T-helper 1 cell treated with Interleukin-12 subunit alpha and Interleukin-12 subunit beta and Interleukin-4 antibody, amounts not matched to agents 30 ng/mL and 1 ng/mL, for 36 hours (primary cell): ENCODE data around the gene KRT6B. TPM values are rescaled to one million over a fixed set of nuclear protein-coding genes. Genes with fewer than 3 reads are reported as not detected.
"Not testable (repeated sequence)": the region's sequence is repeated elsewhere in the genome, so short reads cannot be mapped to it uniquely, and the experiment has no call there.

Experiments
- intact Hi-C: fragments of 100-400 bp; cut with micrococcal nuclease; formaldehyde crosslinking; loops from one replicate; pipeline ENCODE4 v1.15.1; 2024
- total RNA-seq: library from RNA; stranded (reverse); gene quantifications from 2 replicates; pipeline ENCODE4 v1.2.3, GENCODE V29; 2022

KRT6B gene
- total RNA-seq, 1 donor from 2014 or later, result not detected

DNA sequence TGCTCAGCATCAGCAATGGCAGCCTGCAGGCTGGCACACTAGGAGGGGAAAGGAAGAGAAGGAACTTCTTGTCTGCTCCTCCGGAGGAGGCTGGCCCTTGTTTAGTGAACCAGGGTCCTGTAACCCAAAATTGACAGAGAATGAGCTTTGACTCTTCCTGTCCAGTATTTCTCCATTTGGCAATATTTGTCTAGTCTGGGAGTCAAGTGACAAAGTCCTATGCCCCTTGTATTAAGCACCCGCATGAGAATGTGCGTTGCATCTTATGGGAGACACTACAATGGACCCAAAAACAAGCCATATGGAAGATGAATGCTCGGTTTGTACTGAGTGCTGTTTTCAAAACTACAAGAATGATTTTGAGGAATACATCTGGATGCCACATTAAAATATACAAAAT lies 17.9 kb upstream of the KRT6B start:
- intact Hi-C loops, result no loop called here

DNA sequence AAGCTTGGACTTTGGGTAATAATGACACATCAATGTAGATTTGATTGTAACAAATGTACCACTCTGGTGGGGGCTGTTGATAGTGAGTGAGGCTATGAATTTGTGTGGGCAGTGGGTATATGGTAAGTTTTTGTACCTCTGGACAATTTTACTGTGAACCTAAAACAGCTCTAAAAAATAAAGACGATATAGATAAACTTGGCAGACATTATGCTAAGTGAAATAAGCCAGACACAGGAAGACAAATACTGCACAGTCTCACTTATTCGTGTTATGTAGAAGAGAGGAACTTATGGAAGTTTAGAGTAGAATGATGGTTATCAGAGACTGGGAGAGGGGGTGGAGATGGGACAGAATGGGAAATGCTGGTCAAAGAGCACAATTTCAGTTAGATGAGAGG lies 13.0 kb upstream of the KRT6B start:
- intact Hi-C loops, result no loop called here

DNA sequence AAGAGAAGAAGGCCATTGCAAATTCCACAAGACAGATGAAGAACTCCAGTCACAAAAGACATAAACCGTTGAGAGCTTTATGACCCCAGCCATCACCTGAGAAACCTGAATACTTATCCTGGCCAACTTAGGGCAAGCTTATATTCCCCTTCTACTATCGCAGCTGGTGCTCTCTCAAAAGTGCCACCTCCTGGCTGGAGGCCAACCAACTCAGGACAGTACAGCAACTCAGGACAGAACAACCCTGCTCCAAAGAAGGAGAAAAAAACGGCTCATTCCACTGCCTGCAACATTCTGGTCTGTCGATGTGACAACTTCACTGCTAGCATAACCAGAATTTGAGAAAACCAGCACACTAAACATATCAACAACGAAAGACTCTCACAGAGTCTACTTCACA lies 9.7 kb upstream of the KRT6B start:
- intact Hi-C loops, result no loop called here

DNA sequence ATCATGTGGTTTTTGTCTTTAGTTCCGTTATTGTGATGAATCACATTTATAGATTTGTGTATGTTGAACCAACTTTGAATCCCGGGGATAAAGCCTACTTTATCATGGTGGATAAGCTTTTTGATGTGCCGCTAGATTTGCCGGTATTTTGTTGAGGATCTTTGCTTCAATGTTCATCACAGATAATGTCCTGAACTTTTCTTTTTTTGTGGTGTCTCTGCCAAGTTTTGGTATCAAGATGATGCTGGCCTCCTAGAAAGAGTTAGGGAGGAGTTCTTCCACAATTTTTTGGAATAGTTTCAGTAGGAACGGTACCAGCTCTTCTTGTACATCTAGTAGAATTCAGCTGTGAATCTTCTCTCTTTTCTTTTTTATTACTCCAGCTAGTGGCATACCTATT lies 6.9 kb upstream of the KRT6B start:
- intact Hi-C loops, result no loop called here

DNA sequence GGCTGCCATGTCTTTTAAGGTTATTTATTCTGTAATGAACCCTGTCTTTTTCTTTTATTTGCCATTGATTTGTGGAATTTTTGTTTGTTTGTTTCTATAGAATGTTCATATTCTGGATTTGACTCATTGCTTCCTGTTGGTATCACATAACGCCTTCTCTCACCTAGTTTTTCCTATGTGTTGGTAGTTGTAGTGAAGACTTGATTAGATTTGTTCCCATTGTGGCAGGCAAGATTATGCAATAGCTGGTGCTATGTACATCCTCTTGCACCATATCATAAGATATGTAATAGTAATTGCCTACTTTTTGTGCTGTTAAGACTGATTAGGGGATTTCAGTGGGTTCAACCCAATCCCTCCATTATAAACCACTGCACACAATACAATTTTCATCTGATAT lies 3.9 kb upstream of the KRT6B start:
- intact Hi-C loops, result no loop called here

DNA sequence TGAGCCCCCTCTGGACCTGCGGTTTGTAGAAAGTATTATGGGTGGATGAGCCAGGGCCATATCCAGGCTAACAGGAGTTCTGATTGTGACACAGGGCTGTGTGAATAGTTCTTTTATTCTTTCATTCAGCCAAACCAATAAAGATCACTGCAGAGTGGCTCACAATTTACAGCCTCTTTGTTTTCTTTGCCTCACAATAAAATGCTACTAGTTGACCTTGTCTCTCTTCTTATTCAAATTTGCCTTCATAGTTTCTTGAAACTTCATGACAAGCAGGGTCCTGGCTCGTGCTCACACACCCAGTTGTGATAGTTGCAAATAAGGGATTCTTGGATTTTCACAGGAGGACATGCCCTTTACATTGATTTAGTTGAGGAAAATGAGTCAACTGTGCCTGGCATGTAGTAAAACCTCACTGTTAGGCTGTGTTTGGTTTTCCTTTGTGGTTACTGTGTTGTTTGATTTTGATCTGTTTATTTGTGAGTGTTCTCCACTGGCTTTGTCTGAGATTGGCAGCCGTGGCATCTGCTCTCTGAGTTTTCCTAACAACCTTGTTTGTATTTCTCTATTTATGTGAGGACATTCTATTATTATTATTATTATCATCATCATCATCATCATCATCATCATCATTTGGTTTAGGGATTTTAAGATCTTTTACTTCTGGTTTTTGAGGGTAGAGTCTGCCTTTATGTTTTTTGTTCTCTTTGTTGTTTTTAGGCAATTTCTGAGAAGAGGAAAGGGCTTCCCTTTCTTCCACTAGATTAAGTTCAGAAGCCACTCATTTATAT lies 2.7 kb upstream of the KRT6B start:
- intact Hi-C loops, result no loop called here

DNA sequence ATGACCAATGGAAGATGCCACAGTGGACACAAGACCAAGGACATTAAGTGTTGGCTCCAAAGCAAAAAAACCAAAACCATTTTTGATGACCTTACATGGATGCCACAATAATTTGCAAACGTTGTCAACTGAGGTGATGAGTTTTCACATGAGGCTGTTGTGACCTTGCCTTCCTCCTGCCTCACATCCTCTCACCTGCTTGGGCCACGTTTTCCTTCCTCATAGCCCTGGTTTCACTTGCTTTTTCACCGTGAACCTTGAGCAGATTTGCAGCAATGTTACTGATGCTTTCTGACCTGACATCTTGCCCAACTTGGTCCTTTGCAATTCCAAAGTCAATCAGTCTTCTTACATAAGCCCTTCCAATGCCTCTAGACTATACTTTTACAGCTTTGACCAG lies 3.7 kb downstream of the KRT6B start:
- intact Hi-C loops, result no loop called here

DNA sequence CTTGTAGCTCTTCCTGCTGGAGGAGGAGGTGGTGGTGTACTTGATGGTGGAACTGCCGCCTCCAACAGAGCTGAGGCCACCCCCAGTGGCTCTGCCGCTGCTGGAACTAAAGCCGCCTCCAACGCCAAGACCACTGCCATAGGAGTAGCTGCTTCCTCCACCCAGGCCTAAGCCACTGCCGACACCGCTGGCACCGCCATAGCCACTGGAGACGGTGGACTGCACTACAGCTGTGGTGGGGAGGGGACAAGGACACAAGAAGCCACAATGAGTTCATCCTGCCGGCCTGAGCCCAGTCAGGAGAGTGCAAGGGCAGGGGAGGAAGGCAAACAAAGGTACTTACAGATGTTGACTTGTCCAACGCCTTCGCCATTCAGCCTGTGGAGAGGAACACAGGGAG lies 4.8 kb downstream of the KRT6B start:
- intact Hi-C loops, result not testable (repeated sequence)

DNA sequence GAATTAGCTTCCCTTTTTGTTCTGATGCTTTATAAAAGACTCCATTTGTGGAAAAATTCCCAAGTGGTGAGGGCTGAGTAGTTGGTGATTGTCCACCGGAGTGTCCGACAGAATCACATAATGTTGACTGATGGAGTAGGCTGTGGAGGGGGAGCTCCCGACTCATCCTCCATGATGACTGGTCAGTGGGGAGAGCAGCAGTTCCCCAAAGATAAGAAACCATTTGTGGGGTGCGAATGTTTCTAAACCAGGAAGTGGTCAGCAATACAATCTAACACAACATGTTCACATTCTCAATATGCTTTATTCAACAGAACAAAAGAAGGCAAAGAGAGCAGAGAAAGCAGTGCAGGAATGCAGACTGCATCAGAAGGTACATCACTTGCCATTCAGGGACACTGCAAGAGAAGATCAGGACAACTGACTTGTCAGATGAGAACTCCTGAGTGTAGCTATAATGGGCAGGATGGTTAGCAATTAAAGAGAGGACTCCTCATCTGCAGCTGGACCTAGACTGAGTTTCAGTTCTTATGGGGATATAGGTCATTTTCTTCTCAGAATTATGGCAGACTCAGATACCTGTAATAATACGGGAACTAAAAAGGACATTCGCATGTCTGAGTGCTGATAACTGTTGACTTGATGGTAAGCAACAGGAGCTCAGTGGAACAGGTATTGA lies 5.4 kb downstream of the KRT6B start:
- intact Hi-C loops, result no loop called here

DNA sequence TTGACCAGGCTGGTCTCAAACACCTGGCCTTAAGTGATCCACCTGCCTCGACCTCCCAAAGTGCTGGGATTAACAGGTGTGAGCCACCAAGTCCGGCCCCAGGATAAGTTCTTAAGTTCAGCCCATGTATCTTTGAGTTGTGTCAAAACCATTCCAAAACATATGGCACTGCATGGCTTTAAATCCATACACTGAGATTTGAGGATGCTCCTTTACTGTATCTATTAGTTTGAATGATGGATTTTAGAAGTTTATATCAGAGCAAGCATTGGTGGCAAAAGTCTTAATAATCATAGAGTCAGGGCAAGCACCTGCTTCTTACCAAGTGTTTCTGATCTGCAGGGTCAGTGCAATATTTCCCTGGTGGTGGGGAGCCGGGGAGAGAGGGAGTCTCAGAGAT lies 6.1 kb downstream of the KRT6B start:
- intact Hi-C loops, result no loop called here

DNA sequence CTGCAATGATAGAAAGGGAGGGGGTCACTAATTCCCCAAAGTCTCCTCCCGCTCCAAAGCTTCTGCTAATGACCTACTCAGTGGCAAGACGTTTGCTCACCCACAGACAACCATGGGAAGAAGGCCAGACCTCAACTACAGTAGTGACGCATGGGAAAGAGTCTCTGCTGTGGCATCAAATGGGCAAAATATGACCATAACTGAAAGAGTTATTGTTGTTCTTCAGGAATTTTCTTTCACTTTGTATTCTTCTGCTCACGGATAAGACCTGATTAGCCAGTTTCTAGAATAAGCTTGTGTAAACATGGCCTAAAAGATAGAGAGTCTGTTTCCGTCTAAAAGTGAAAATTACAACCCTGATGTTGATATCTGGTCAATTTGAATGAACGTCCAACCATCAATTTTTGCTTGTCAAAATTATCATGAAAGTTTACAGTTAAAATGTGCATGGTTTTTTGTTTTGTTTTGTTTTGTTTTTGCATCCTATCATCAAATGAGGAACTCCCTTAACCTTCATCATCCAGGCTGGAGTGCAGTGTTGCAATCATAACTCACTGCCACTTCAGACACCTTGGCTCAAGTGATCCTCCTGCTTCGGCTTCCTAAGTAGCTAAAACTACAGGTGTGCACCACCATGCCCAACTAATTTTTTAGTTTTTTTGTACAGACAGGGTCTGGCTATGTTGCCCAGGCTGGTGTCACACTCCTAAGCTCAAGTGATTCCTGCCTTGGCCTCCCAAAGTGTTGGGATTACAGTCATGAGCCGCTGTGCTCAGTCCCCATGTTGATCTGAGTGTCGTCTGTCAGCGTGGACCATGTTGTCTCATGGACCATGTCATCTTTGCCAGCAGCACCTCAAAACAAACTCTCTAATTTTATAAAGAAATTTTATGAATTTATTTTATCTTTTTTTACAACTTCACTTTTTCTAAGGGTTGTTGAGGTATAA lies 7.0 kb downstream of the KRT6B start:
- intact Hi-C loops, result no loop called here

DNA sequence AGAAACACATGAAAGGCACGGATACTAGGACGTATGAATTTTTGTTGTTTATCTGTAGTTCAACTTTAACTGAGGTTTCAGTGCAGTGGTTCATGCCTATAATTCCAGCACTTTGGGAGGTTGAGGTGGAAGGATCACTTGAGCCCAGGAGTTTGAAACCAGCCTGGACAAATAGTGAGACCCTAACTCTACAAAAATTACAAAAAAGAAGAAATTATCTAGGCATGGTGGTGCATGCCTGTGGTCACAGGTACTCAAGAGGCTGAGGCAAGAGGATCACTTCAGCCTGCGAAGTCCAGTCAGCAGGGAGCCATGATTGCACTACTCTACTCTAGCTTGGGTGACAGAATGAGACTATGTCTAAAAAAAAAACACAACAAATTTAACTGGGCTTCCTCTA lies 8.0 kb downstream of the KRT6B start:
- intact Hi-C loops, result no loop called here

DNA sequence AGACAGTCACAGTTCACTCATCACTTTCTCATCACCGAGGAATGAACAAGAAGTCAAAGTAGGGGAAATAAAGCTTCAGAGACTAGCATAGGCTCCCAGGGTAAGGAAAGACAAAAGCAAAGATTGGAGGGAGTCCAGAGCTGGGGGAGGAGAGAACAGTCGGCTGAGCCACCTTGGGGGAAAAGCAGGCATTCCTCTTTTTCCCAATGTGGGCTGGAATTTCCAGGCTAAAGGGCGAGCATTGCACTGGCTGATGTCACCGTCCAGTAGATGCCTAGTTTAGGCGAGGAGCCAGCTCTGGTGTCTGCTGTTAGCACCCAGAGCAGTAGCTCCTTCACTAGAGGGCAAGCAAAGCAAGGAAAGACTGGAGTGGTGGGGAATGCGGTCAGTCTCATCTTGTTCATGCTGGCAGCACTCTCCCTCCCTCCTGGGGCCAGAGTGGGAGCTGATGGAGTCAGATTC lies 9.3 kb downstream of the KRT6B start:
- intact Hi-C loops, result no loop called here

DNA sequence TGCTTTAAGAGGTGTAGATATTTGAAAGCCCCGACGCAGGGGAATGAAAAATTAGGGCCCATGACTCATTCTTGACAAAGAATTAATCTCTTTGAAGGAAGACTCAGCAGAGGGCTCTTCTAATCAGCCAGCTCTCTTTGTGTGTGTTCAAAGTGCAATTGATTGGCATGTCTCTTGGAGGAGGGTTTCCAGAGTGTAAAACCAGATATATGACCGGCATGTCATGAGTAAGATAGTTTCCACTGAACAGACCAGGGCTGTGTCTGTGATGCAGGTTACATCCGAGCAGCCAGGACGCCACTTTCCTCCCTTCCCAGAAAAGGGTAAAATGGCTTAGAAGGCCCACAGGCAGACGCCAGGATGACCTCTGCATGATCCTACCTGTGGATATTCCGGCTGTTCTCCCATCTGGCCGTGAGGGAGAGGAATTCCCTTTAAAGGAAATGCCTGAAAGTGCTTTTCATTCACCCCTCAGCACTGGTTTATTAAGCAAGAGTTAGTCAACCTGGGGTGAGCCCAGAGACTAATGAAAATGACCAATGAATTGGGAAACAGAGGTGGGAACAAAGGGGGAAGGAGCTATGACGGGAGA lies 10.5 kb downstream of the KRT6B start:
- intact Hi-C loops, result no loop called here

DNA sequence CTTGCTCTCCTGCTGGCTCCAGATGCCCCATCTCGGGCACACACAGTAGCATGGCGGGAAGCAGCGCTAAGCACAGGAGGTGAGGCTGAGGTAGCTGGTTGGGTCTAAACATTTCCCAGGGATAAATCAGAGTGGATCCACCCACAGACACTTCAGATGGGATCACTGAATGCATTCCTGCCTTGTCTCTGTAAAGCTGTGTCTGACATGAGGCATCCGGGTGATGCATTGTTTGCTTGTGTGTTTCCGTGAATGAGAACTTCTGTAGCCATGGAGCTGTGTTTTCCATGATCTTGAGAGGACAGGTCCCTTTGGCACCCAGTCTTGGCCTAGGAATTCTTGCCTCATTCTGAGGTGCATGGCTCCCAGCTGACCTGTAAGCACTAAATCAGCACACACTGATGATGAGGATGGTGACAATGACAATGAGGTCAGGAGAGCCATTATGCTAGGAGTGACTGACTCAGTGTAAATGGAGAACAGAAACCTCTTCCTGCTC lies 11.1 kb downstream of the KRT6B start:
- intact Hi-C loops, result no loop called here

DNA sequence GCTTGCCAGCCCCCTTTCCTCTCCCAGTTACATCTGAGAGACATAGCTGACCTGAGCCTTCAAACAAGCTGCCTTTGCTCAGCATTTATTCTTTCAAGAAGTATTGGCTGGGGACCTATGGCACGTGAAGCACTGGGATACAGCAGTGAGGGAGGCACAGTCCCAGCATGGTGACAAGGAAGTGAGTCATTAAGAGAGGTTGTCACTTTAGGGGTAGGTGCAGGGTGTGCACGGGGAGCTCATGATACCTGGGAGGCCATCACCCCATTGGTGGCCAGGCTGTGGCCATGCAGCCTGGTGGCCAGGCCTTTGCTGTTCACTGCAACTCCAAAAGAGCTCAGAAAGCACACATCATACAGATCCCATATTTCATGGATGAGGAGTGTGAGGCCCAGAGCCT lies 12.1 kb downstream of the KRT6B start:
- intact Hi-C loops, result no loop called here

DNA sequence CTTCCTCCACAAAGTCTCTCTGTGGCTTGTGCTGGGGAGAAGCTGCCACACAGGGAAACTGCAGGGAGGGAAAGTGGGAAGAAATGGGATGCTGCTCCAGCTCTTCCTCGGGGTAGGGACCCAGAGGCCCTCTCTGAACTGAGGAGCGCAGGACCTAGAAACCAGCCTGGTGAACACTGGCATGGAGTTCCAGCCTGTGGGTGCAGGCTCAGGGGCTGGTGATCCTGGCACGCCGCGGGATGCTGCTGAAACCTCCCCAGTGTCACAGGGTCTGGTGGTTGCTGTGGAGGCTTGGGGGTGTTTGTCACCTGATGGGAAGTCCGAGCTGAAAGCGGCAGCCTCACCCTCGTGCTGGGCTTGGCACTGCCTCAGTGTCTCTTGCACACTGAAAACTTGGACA lies 12.5 kb downstream of the KRT6B start:
- intact Hi-C loops, result no loop called here

DNA sequence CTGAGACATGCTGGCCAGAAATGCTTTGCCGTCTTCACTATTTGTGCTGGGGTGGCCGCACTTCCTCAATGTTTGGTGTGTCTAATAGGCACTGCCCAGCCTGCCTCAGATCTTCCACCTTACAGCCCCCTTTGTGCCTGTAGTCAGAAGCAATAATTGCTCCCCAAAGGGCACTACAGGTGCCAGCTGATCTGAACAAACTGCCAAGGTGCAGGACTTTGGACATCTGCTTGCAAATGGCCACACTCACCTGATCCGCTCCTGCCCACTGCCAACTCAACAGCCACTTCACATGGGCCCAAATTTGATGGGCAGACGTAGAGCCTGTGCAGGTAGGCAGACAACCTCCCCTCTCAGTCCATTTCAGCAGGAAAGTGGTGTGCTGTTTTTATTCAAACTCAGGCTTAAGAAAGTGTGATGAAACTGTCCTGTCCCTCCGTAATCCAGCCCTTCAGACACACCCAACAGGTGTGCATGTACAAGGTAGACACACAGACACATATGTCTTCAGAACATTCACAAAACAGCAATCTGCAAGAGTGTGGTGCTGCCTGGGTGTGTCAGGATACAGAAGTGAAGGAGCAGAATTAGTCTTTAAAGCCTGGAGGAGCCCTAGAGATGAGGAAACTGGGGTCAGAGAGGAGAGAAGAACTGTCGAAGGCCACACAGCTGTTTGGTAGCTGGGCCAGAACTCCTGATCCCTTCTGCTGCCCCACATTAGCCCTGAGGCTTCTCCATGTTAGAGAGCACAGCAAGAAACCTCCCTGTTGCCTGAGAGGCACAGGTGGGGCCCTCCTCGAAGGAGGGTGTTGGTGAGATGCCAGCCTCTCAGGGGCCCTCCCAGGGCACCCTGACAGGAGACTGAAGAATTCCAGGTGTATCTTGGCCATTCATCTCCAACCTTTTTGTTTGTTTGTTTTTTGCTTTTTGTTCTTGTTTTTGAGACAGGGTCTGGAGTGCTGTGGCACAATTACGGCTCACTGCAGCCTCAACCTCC lies 13.3 kb downstream of the KRT6B start:
- intact Hi-C loops, result no loop called here

DNA sequence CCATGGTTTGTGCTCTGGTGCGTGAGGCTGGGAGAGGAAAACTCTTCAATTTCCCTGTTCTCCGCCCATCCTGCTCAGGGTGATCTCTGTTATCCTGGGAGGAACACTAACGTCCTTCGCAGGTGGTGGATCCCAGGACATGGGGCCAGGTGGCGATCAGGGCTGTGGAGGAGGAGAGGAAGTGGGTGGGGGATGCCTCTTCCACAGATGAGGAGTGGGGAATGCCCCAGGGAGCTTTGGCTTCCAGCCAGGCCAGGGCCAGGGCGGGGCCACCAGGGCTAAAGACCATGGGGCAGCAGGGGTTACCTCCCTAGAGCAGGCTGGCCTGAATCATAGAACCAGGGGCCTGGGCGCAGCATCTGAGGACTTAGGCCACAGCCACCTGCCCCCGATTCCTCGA lies 14.4 kb downstream of the KRT6B start:
- intact Hi-C loops, result no loop called here

DNA sequence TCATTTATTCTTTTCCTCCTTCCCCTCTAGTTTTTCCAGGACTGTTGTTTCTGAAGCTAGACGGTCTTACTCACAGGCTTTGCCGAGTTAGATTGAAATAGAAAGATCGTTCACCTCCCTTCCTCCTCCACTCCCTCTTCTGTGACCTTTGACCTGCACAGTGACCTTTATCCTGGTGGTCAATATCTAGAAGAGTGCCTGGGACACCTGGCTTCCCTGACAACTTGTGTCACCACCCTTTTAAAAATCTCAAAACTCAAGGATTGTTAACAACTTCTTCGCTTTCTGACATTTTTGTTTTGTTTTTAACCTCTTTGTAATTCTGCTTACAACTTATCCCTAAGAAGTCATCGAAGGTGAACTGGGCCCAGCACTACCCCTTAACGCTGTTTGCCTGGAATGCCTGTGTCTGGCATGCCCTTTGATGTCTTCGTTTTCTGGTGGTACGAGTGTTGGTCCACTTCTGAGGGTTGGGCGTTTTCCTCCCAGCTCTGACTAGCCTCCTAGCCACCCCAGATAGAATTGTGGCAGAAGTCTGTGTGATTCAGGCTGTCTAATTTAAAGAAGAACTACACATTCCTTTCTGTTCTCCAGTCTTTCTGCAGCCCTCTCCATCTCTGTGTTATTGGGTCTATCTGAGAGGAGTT lies 15.0 kb downstream of the KRT6B start:
- intact Hi-C loops, result no loop called here
